IMR-90 (cell line): ENCODE data around the gene ZNF716. TPM values are rescaled to one million over a fixed set of nuclear protein-coding genes. Genes with fewer than 3 reads are reported as not detected.

ENCODE experiments used
- ATAC-seq: fragments of 200-7000 bp; cut with Tn5 transposase; 2 replicates; pipeline ENCODE4 v1.9.1; 2020; ENCODE audit warnings: low read depth, mild to moderate bottlenecking, moderate library complexity
- BruUV-seq: library from RNA; stranded (reverse); fragments of 400-500 nt; replicated peaks from 2 replicates; lab custom pipeline; 2021; lab: Mats Ljungman, UMichigan
- CTCF ChIA-PET: fragments of 300-600 bp; formaldehyde crosslinking; extraction: SDS; loops from one replicate; lab custom pipeline; 2021; ENCODE audit warnings: antibody characterized with exemption; lab: Yijun Ruan, JAX
- POLR2A ChIA-PET: fragments of 300-600 bp; sonication (Branson Sonifier 250); formaldehyde crosslinking; loops from one replicate; lab custom pipeline; 2022; ENCODE audit warnings: antibody characterized with exemption; ENCODE audit not compliant: unreplicated experiment; lab: Charles Lee
- DNase-seq: peaks from one replicate; pipeline ENCODE4 v3.0.0; 2013
- H2AFZ ChIP-seq: replicated peaks from 2 replicates; pipeline ENCODE3; 2013; ENCODE audit warnings: low read length, mild to moderate bottlenecking; ENCODE audit not compliant: poor library complexity
- H2AK5ac ChIP-seq: 2 replicates; pipeline ENCODE4 v1.6.1; 2013; ENCODE audit warnings: low read depth, low read length, inconsistent platforms
- H2AK9ac ChIP-seq: replicated peaks from 2 replicates; pipeline ENCODE3; 2013; ENCODE audit warnings: mild to moderate bottlenecking, low read depth, low read length, moderate library complexity; ENCODE audit not compliant: poor library complexity
- H2BK120ac ChIP-seq: 2 replicates; pipeline ENCODE4 v1.6.1; 2013; ENCODE audit warnings: low read depth, low read length, inconsistent platforms
- H2BK15ac ChIP-seq: 3 replicates; pipeline ENCODE4 v1.6.1; 2013; ENCODE audit warnings: low read depth, low read length, inconsistent platforms
- H2BK20ac ChIP-seq: 2 replicates; pipeline ENCODE4 v1.6.1; 2013; ENCODE audit warnings: low read depth, mild to moderate bottlenecking, inconsistent platforms, low read length, moderate library complexity
- H2BK5ac ChIP-seq: 2 replicates; pipeline ENCODE4 v1.6.1; 2013; ENCODE audit warnings: mild to moderate bottlenecking, low read depth, low read length, inconsistent platforms; ENCODE audit not compliant: poor library complexity, severe bottlenecking
- H3K14ac ChIP-seq: replicated peaks from 2 replicates; pipeline ENCODE4 v1.6.1; 2013; ENCODE audit warnings: low read depth, low read length, inconsistent platforms
- H3K18ac ChIP-seq: 2 replicates; pipeline ENCODE4 v1.6.1; 2013; ENCODE audit warnings: low read depth, low read length, control low read depth
- H3K23ac ChIP-seq: 2 replicates; pipeline ENCODE4 v1.6.1; 2013; ENCODE audit warnings: low read depth, low read length, inconsistent platforms
- H3K27ac ChIP-seq: 2 replicates; pipeline ENCODE4 v1.5.1; 2013; ENCODE audit warnings: mild to moderate bottlenecking, control low read depth, low read length; ENCODE audit not compliant: insufficient read depth
- H3K27me3 ChIP-seq: 2 replicates; pipeline ENCODE4 v1.6.1; 2013; ENCODE audit warnings: low read length; ENCODE audit not compliant: control insufficient read depth, insufficient read depth
- H3K36me3 ChIP-seq: 2 replicates; pipeline ENCODE4 v1.6.1; 2013; ENCODE audit warnings: low read length, mixed read lengths; ENCODE audit not compliant: control insufficient read depth, insufficient read depth
- H3K4ac ChIP-seq: 2 replicates; pipeline ENCODE4 v1.6.1; 2013; ENCODE audit warnings: low read depth, low read length, inconsistent platforms
- H3K4me1 ChIP-seq: 2 replicates; pipeline ENCODE4 v1.6.1; 2013; ENCODE audit warnings: low read length, mixed read lengths; ENCODE audit not compliant: control insufficient read depth, insufficient read depth
- H3K4me2 ChIP-seq: 2 replicates; pipeline ENCODE4 v1.6.1; 2013; ENCODE audit warnings: low read depth, mild to moderate bottlenecking, control low read depth, low read length, moderate library complexity
- H3K4me3 ChIP-seq: 2 replicates; pipeline ENCODE4 v1.5.1; 2013; ENCODE audit warnings: low read depth, mild to moderate bottlenecking, control low read depth, low read length, moderate library complexity; ENCODE audit not compliant: insufficient read depth
- H3K56ac ChIP-seq: 2 replicates; pipeline ENCODE4 v1.6.1; 2013; ENCODE audit warnings: low read length, inconsistent platforms; ENCODE audit not compliant: insufficient read depth; ENCODE audit errors: extremely low read depth
- H3K79me1 ChIP-seq, 2 experiments: 2 replicates each; pipeline ENCODE4 v1.6.1; 2013; ENCODE audit warnings: low read length in 2 of 2, inconsistent platforms in 1 of 2, low read depth in 1 of 2
- H3K9ac ChIP-seq: 2 replicates; pipeline ENCODE4 v1.6.1; 2013; ENCODE audit warnings: low read depth, low read length, control low read depth
- H3K9me1 ChIP-seq: 2 replicates; pipeline ENCODE4 v1.6.1; 2013; ENCODE audit warnings: low read length, inconsistent platforms; ENCODE audit not compliant: insufficient read depth
- H3K9me3 ChIP-seq: 2 replicates; pipeline ENCODE4 v1.6.1; 2013; ENCODE audit warnings: low read length; ENCODE audit not compliant: control insufficient read depth, insufficient read depth
- H4K20me1 ChIP-seq: 2 replicates; pipeline ENCODE4 v1.6.1; 2013; ENCODE audit warnings: low read length, inconsistent platforms; ENCODE audit not compliant: insufficient read depth
- H4K5ac ChIP-seq: 2 replicates; pipeline ENCODE4 v1.6.1; 2013; ENCODE audit warnings: mild to moderate bottlenecking, low read depth, low read length, control low read depth
- H4K8ac ChIP-seq, 2 experiments: 2 replicates each; pipeline ENCODE4 v1.6.1; 2013; ENCODE audit warnings: low read depth in 2 of 2, low read length in 2 of 2, control low read depth in 1 of 2, inconsistent platforms in 1 of 2
- H4K91ac ChIP-seq: 2 replicates; pipeline ENCODE4 v1.6.1; 2013; ENCODE audit warnings: low read depth, low read length, inconsistent platforms; ENCODE audit not compliant: insufficient read depth
- BHLHE40 ChIP-seq: fragments of 150-350 bp; IDR thresholded peaks from 2 replicates; pipeline ENCODE4 v1.6.1; 2016; ENCODE audit warnings: mild to moderate bottlenecking, low read depth, low read length
- CEBPB ChIP-seq: IDR thresholded peaks from 2 replicates; pipeline ENCODE4 v1.6.1; 2012; ENCODE audit warnings: low read depth, low read length, improper control_type of control experiment
- CHD1 ChIP-seq: IDR thresholded peaks from 2 replicates; pipeline ENCODE4 v1.6.1; 2012; ENCODE audit warnings: low read depth, low read length, improper control_type of control experiment
- FOS ChIP-seq: fragments of 150-350 bp; IDR thresholded peaks from 2 replicates; pipeline ENCODE4 v1.6.1; 2016; ENCODE audit warnings: low read depth, low read length
- MAFK ChIP-seq: IDR thresholded peaks from 2 replicates; pipeline ENCODE4 v1.6.1; 2012; ENCODE audit warnings: low read depth, low read length, improper control_type of control experiment
- MAZ ChIP-seq: IDR thresholded peaks from 2 replicates; pipeline ENCODE4 v1.6.1; 2012; ENCODE audit warnings: low read depth, mild to moderate bottlenecking, low read length, improper control_type of control experiment, moderate library complexity, borderline replicate concordance
- MXI1 ChIP-seq: IDR thresholded peaks from 2 replicates; pipeline ENCODE4 v1.6.1; 2012; ENCODE audit warnings: low read depth, mild to moderate bottlenecking, low read length, moderate library complexity, borderline replicate concordance
- POLR2A ChIP-seq: IDR thresholded peaks from 2 replicates; pipeline ENCODE4 v1.6.1; 2012; ENCODE audit warnings: mild to moderate bottlenecking, low read depth, low read length
- RAD21 ChIP-seq: IDR thresholded peaks from 2 replicates; pipeline ENCODE4 v1.6.1; 2012; ENCODE audit warnings: low read length, improper control_type of control experiment
- RCOR1 ChIP-seq: IDR thresholded peaks from 2 replicates; pipeline ENCODE4 v1.6.1; 2012; ENCODE audit warnings: mild to moderate bottlenecking, low read length, improper control_type of control experiment; ENCODE audit not compliant: insufficient replicate concordance
- RFX5 ChIP-seq: IDR thresholded peaks from 2 replicates; pipeline ENCODE4 v1.8.0; 2012; ENCODE audit warnings: low read depth, mild to moderate bottlenecking, low read length, moderate library complexity
- SMC3 ChIP-seq: fragments of 150-350 bp; IDR thresholded peaks from 2 replicates; pipeline ENCODE4 v1.6.1; 2016; ENCODE audit warnings: low read depth, mild to moderate bottlenecking, antibody characterized with exemption, low read length, moderate library complexity
- USF2 ChIP-seq: fragments of 150-350 bp; IDR thresholded peaks from 2 replicates; pipeline ENCODE4 v1.6.1; 2017; ENCODE audit warnings: mild to moderate bottlenecking, antibody characterized with exemption, low read length, low read depth
- WGBS, 2 experiments: methylation state at CpG; one replicate each; pipeline versions ENCODE4 v1.1.5 to v1.1.7; 2013; ENCODE audit warnings: missing lambda C conversion rate in 2 of 2; ENCODE audit not compliant: insufficient read length in 1 of 2; ENCODE audit errors: extremely low coverage in 2 of 2; 5-methylcytosine and 5-hydroxymethylcytosine counted together
- dilution Hi-C: fragments of 300-500 bp; cut with HindIII; formaldehyde crosslinking; loops from one replicate; pipeline ENCODE4 v1.14.3; 2018; ENCODE audit warnings: low sequenced_read_pairs; ENCODE audit not compliant: unreplicated experiment
- in situ Hi-C: fragments of 300-500 bp; cut with MboI; formaldehyde crosslinking; loops from 3 replicates; pipeline ENCODE4 v1.14.3; 2019; ENCODE audit warnings: low sequenced_read_pairs, inconsistent platforms, mixed read lengths
- intact Hi-C: fragments of 100-400 bp; cut with micrococcal nuclease; formaldehyde crosslinking; loops from 2 replicates; pipeline ENCODE4 v1.10.0; 2022
- polyA plus RNA-seq, 3 experiments: library from polyadenylated mRNA; depleted of rRNA; stranded (reverse); fragments of >200 nt; gene quantifications; 2 replicates each; pipeline ENCODE4 v1.2.3, GENCODE V29; 2012; ENCODE audit warnings: low replicate concordance in 1 of 3
- total RNA-seq: library from RNA; depleted of rRNA; stranded (reverse); fragments of >200 nt; gene quantifications from 2 replicates; pipeline ENCODE4 v1.2.3, GENCODE V29; 2012
- TF ChIP-seq, protein P1 (sequence below): conservative IDR thresholded peaks from 2 replicates; pipeline ENCODE4 v1.5.1; 2012; ENCODE audit warnings: mild to moderate bottlenecking, low read depth, low read length, improper control_type of control experiment

ZNF716 gene
- total and polyA plus RNA-seq, 2 of the 4 experiments (the other 2 are of a cell fraction) = not detected

GRCh38 chr7:57487957-57488356, 38.0 kb downstream of the ZNF716 start:
- ATAC-seq = no peak
- no peak overlapping the region for H4K5ac ChIP-seq
- in situ Hi-C loops = no loop called here

More at GRCh38 chr7:57487957-57488356, 38.0 kb downstream of the ZNF716 start:
- Histone ChIP-seq H3K9me3 (peaks cover 43% of the 10 kb centered on the region), H4K91ac (no peak overlapping the region), H3K4me1 (no peaks in the 10 kb centered on the region), H3K79me1 (no peaks in the 10 kb centered on the region), H3K27me3 (no peaks in the 10 kb centered on the region), H3K56ac (no peak overlapping the region), H2AK5ac (no peak overlapping the region), H2BK120ac (no peak overlapping the region), H2BK15ac (no peak overlapping the region), H3K18ac (no peak overlapping the region), H3K27ac (no peak overlapping the region), H3K4ac (no peak overlapping the region), H3K9me1 (no peaks in the 10 kb centered on the region), H3K36me3 (no peaks in the 10 kb centered on the region), H3K9ac (no peak overlapping the region), H2AFZ (no peak overlapping the region), H2BK20ac (no peak overlapping the region), H4K20me1 (no peaks in the 10 kb centered on the region), H2AK9ac (no peak overlapping the region), H3K4me3 (no peak overlapping the region), H3K23ac (no peak overlapping the region), H3K4me2 (no peak overlapping the region), H4K8ac (no peak overlapping the region), H2BK5ac (peak overlapping the region; percentile 64), H3K14ac (no peak overlapping the region)
- ChIA-PET POLR2A (no interaction called here), CTCF (no interaction called here)
- BruUV-seq = no TSS peak
- DNase-seq = no peak
- TF ChIP-seq BHLHE40 (no peak), CHD1 (no peak), RFX5 (no peak), POLR2A (no peak), FOS (no peak), CEBPB (no peak), MAFK (no peak), RAD21 (no peak), MXI1 (no peak), SMC3 (no peak), USF2 (no peak), MAZ (no peak), RCOR1 (no peak)
- TF ChIP-seq, protein P1, sequence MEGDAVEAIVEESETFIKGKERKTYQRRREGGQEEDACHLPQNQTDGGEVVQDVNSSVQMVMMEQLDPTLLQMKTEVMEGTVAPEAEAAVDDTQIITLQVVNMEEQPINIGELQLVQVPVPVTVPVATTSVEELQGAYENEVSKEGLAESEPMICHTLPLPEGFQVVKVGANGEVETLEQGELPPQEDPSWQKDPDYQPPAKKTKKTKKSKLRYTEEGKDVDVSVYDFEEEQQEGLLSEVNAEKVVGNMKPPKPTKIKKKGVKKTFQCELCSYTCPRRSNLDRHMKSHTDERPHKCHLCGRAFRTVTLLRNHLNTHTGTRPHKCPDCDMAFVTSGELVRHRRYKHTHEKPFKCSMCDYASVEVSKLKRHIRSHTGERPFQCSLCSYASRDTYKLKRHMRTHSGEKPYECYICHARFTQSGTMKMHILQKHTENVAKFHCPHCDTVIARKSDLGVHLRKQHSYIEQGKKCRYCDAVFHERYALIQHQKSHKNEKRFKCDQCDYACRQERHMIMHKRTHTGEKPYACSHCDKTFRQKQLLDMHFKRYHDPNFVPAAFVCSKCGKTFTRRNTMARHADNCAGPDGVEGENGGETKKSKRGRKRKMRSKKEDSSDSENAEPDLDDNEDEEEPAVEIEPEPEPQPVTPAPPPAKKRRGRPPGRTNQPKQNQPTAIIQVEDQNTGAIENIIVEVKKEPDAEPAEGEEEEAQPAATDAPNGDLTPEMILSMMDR = no peak
- whole genome bisulfite sequencing, 2 experiments = 64 to 96% methylated on average over 3 to 13 of the region's 13 CpGs
- dilution Hi-C loops = no loop called here
- intact Hi-C loops = no loop called here
